OCI-LY7 (cell line): Measurements from ENCODE around the gene DLGAP3. TPM values are rescaled to one million over a fixed set of nuclear protein-coding genes. Genes with fewer than 3 reads are reported as not detected.
"Not testable (repeated sequence)": the region's sequence is repeated elsewhere in the genome, so short reads cannot be mapped to it uniquely, and the experiment has no call there.

Experiments
- BruUV-seq: library from RNA; stranded (reverse); fragments of 400-500 nt; replicated peaks from 2 replicates; lab custom pipeline; 2021; lab: Mats Ljungman, UMichigan
- CTCF ChIA-PET: fragments of 300-600 bp; sonication (Branson Sonifier 250); formaldehyde crosslinking; loops from one replicate; lab custom pipeline; 2022; ENCODE audit warnings: antibody characterized with exemption; ENCODE audit not compliant: unreplicated experiment; lab: Charles Lee
- POLR2A ChIA-PET: fragments of 300-600 bp; sonication (Branson Sonifier 250); formaldehyde crosslinking; loops from one replicate; lab custom pipeline; 2022; ENCODE audit warnings: antibody characterized with exemption; lab: Charles Lee
- DNase-seq: peaks from one replicate; pipeline ENCODE4 v3.0.0-alpha.2; 2015; ENCODE audit warnings: low spot score
- H2AFZ ChIP-seq: fragments of 200-600 bp; sonication (generic), shearing (Covaris generic); 2 replicates; pipeline ENCODE4 v1.6.1; 2014; ENCODE audit warnings: mild to moderate bottlenecking, antibody characterized with exemption, low read length, moderate library complexity
- H3K27ac ChIP-seq: fragments of 200-600 bp; sonication (generic); 2 replicates; pipeline ENCODE4 v1.5.1; 2014; ENCODE audit warnings: mixed run types, low read depth, mild to moderate bottlenecking, moderate library complexity, low read length, inconsistent platforms; ENCODE audit not compliant: poor library complexity, severe bottlenecking
- H3K36me3 ChIP-seq: fragments of 200-600 bp; sonication (generic); 2 replicates; pipeline ENCODE4 v1.6.1; 2014; ENCODE audit warnings: mild to moderate bottlenecking, antibody characterized with exemption, low read length, moderate library complexity, mixed read lengths; ENCODE audit not compliant: insufficient read depth
- H3K4me1 ChIP-seq: fragments of 200-600 bp; sonication (generic); 2 replicates; pipeline ENCODE4 v1.5.1; 2014; ENCODE audit warnings: mild to moderate bottlenecking, low read length; ENCODE audit not compliant: insufficient read depth, poor library complexity, severe bottlenecking
- H3K4me2 ChIP-seq: fragments of 200-600 bp; sonication (generic); 2 replicates; pipeline ENCODE4 v1.6.1; 2014; ENCODE audit warnings: mild to moderate bottlenecking, low read length
- H3K4me3 ChIP-seq: fragments of 200-600 bp; sonication (generic); 2 replicates; pipeline ENCODE4 v1.5.1; 2014; ENCODE audit warnings: mild to moderate bottlenecking, low read depth, low read length; ENCODE audit not compliant: poor library complexity, severe bottlenecking
- H3K79me2 ChIP-seq: fragments of 200-600 bp; sonication (generic); 2 replicates; pipeline ENCODE4 v1.6.1; 2016; ENCODE audit warnings: low read depth, mild to moderate bottlenecking, low read length, moderate library complexity, mixed read lengths; ENCODE audit not compliant: insufficient read depth
- H3K9me2 ChIP-seq: fragments of 200-600 bp; sonication (generic); 2 replicates; pipeline ENCODE4 v1.6.1; 2016; ENCODE audit warnings: mild to moderate bottlenecking, low read length, mixed read lengths; ENCODE audit not compliant: insufficient read depth
- H3K9me3 ChIP-seq: fragments of 200-600 bp; sonication (generic); 2 replicates; pipeline ENCODE4 v1.6.1; 2014; ENCODE audit warnings: mild to moderate bottlenecking, mixed run types, low read length, mixed read lengths
- H4K20me1 ChIP-seq: fragments of 200-600 bp; sonication (generic); 2 replicates; pipeline ENCODE4 v1.6.1; 2014; ENCODE audit warnings: mild to moderate bottlenecking, antibody characterized with exemption, low read length, moderate library complexity, mixed read lengths; ENCODE audit not compliant: insufficient read depth
- CTCF ChIP-seq: fragments of 200-600 bp; sonication (generic); conservative IDR thresholded peaks from 2 replicates; pipeline ENCODE4 v1.5.1; 2014; ENCODE audit warnings: mild to moderate bottlenecking, antibody characterized with exemption, low read length, moderate library complexity, mixed read lengths
- EZH2phosphoT487 ChIP-seq: fragments of 200-600 bp; sonication (generic); IDR thresholded peaks from 2 replicates; pipeline ENCODE4 v1.6.1; 2018; ENCODE audit warnings: low read depth, borderline replicate concordance, mild to moderate bottlenecking, mixed run types, antibody characterized with exemption, low read length, moderate library complexity, mixed read lengths
- intact Hi-C: fragments of 100-400 bp; cut with micrococcal nuclease; formaldehyde crosslinking; loops from one replicate; pipeline ENCODE4 v1.10.0; 2022; ENCODE audit not compliant: unreplicated experiment
- total RNA-seq, 2 experiments: library from RNA; depleted of rRNA in 1 of 2; stranded (reverse); fragments of >200 nt in 1 of 2; shearing (Covaris generic) in 1 of 2; gene quantifications; 2 replicates each; pipeline ENCODE4 v1.2.3, GENCODE V29; 2014 to 2022

Gene DLGAP3
- total RNA-seq, 2 experiments from 2014 or later: 0.44 to 0.47 TPM

- no peaks in the 10 kb centered on the region for H3K79me2 ChIP-seq
- intact Hi-C loops: no loop called here
- H3K27ac ChIP-seq: no peak overlapping the region
- no peak overlapping the region for H3K4me2 ChIP-seq
- H3K9me2 ChIP-seq: no peaks in the 10 kb centered on the region
- H2AFZ ChIP-seq: no peak overlapping the region
- H3K4me3 ChIP-seq: no peak overlapping the region
- no peak for DNase-seq
- no peaks in the 10 kb centered on the region for H3K36me3 ChIP-seq
- no TSS peak for BruUV-seq
- POLR2A ChIA-PET: no interaction called here
- H4K20me1 ChIP-seq: no peaks in the 10 kb centered on the region
- no peaks in the 10 kb centered on the region for H3K4me1 ChIP-seq
- no peaks in the 10 kb centered on the region for H3K9me3 ChIP-seq
- no peak for TF ChIP-seq EZH2phosphoT487
- no peak for TF ChIP-seq CTCF
- CTCF ChIA-PET: no interaction called here
Observed at GRCh38 chr1:34946211-34946610, 16.8 kb upstream of the DLGAP3 start.

- H3K4me3 ChIP-seq, H3K9me2 ChIP-seq, DNase-seq, H3K79me2 ChIP-seq, POLR2A ChIA-PET, BruUV-seq, H3K9me3 ChIP-seq, H4K20me1 ChIP-seq, H3K36me3 ChIP-seq, H2AFZ ChIP-seq, CTCF ChIA-PET, intact Hi-C loops, H3K4me2 ChIP-seq, H3K27ac ChIP-seq, H3K4me1 ChIP-seq: not testable (repeated sequence)
Observed at GRCh38 chr1:34941798-34942197, 12.3 kb upstream of the DLGAP3 start.

GRCh38 chr1:34930702-34931071 is 1.2 kb upstream of the DLGAP3 start:
- no peak overlapping the region for H3K4me2 ChIP-seq
- no peak overlapping the region for H3K27ac ChIP-seq
- CTCF ChIA-PET: no interaction called here
- no peaks in the 10 kb centered on the region for H3K36me3 ChIP-seq
- POLR2A ChIA-PET: no interaction called here
- no TSS peak for BruUV-seq
- no peaks in the 10 kb centered on the region for H4K20me1 ChIP-seq
- no peak overlapping the region for H2AFZ ChIP-seq
- no peaks in the 10 kb centered on the region for H3K79me2 ChIP-seq
- H3K4me3 ChIP-seq: no peak overlapping the region
- H3K9me2 ChIP-seq: no peaks in the 10 kb centered on the region
- DNase-seq: no peak
- H3K4me1 ChIP-seq: no peaks in the 10 kb centered on the region
- TF ChIP-seq CTCF: no peak
- no peak for TF ChIP-seq EZH2phosphoT487
- intact Hi-C loops: no loop called here
- no peaks in the 10 kb centered on the region for H3K9me3 ChIP-seq
